ENCODE measurements around the gene NOS1AP. TPM values are rescaled to one million over a fixed set of nuclear protein-coding genes. Genes with fewer than 3 reads are reported as not detected.

The NOS1AP gene
- total and polyA plus RNA-seq, 9 donors = 0.50 to 4.4 (median 1.5) TPM

DNA sequence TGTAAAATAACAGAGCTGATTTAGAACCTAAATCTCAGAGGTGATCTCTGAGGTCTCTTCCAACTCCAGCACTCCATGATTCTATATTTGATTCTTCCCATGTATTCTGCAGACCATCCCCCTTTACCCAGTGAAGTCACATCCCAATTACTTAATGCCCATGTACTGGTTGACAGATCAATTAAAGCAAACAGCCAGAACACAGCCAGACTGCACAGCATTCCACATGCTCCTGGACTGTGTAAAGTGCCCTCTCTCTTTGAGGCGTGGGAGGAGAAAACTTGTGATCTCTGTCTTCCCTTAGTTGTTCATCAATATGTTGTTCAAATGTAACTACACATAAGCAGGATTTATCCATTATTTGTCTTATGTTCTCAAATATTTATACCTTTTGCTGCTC lies 18.1 kb downstream of the NOS1AP start:
- intact Hi-C loops (cut with DNase I) = no loop called here

DNA sequence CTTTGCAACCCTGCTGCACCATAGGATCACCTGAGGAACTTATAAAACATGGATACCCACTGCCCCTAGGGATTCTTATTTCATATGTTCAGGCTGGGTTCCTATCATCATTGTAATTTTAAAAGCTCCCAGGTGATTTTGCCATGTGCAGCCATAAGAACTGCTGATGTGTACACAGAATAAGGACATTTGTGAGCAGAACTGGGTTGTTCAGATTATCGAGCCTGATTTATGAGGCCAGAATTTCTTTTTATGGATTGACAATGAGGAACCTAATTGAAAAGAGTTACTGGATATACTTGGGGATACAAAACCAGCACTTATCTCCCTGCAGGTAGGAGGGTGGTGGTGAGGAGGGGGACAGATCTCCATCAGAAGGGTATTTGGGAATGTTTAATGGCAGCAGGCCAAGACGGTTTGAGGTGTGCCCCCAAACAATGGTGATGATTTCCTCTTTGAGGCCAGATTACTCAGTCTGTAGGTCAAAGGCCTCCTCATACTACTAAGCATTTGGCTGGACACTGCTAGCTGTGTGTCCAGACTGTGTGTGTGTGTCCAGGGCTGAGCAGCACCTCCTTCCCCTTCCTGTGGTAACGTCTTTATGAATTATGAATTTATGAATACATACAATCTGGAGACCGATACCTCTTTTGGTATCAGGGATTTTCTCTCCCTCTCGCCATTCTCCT lies 18.9 kb downstream of the NOS1AP start:
- intact Hi-C loops (cut with DNase I) = no loop called here
- H3K9me3 ChIP-seq = no peaks in the 10 kb centered on the region
- WGBS, 3 donors = 76 to 87% (median 83%) methylated on average over 5 of the region's 5 CpGs
- H3K4me3 ChIP-seq = no peak overlapping the region
- H3K36me3 ChIP-seq = no peaks in the 10 kb centered on the region
- H3K4me1 ChIP-seq (ENCODE audit: insufficient read depth) = no peaks in the 10 kb centered on the region
- TF ChIP-seq POLR2A (IDR thresholded peaks at IDR 0.05) (no peak), EP300 (IDR thresholded peaks at IDR 0.05) (no peak)
- TF ChIP-seq, protein P1, sequence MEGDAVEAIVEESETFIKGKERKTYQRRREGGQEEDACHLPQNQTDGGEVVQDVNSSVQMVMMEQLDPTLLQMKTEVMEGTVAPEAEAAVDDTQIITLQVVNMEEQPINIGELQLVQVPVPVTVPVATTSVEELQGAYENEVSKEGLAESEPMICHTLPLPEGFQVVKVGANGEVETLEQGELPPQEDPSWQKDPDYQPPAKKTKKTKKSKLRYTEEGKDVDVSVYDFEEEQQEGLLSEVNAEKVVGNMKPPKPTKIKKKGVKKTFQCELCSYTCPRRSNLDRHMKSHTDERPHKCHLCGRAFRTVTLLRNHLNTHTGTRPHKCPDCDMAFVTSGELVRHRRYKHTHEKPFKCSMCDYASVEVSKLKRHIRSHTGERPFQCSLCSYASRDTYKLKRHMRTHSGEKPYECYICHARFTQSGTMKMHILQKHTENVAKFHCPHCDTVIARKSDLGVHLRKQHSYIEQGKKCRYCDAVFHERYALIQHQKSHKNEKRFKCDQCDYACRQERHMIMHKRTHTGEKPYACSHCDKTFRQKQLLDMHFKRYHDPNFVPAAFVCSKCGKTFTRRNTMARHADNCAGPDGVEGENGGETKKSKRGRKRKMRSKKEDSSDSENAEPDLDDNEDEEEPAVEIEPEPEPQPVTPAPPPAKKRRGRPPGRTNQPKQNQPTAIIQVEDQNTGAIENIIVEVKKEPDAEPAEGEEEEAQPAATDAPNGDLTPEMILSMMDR (IDR thresholded peaks at IDR 0.05) = no peak
- H3K27ac ChIP-seq = no peak overlapping the region
- H3K27me3 ChIP-seq = no peaks in the 10 kb centered on the region
- no peak for DNase-seq

More for the DNA sequence above, 18.1 kb downstream of the NOS1AP start:
- no peak overlapping the region for H3K27ac ChIP-seq
- no peaks in the 10 kb centered on the region for H3K4me1 ChIP-seq (ENCODE audit: insufficient read depth)
- H3K9me3 ChIP-seq = no peaks in the 10 kb centered on the region
- no peaks in the 10 kb centered on the region for H3K27me3 ChIP-seq
- 82 to 87% (median 83%) methylated on average over 1 of the region's 1 CpG for WGBS, 3 donors
- no peak for TF ChIP-seq EP300 (IDR thresholded peaks at IDR 0.05)
- TF ChIP-seq, protein P1 (IDR thresholded peaks at IDR 0.05) = no peak
- no peak for TF ChIP-seq POLR2A (IDR thresholded peaks at IDR 0.05)
- no peaks in the 10 kb centered on the region for H3K36me3 ChIP-seq
- no peak overlapping the region for H3K4me3 ChIP-seq
- DNase-seq = no peak

DNA sequence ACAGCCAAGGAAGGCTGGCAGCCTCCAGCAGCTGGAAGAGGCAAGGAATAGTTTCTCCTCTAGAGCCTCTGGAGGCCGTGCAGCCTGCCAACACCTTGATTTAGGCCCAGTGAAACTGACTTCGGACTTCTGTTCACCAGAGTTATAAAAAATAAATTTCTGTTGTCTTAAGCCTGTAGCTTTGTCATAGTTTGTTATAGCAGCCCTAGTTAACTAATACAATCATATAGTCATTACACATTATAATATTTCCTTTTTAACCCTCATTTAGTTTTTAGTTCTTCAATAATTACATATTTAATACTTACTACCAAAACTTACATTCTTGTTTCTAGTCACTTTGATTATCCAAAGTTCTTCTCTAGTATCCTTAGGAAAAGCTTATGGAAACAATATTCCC lies 20.3 kb downstream of the NOS1AP start:
- intact Hi-C loops (cut with DNase I) = no loop called here
- WGBS, 3 donors = 86 to 94% (median 88%) methylated on average over 2 of the region's 2 CpGs
- Histone ChIP-seq H3K36me3 (no peaks in the 10 kb centered on the region), H3K27ac (no peak overlapping the region), H3K9me3 (no peaks in the 10 kb centered on the region), H3K4me3 (no peak overlapping the region), H3K27me3 (no peaks in the 10 kb centered on the region), H3K4me1 (ENCODE audit: insufficient read depth) (no peaks in the 10 kb centered on the region)
- DNase-seq = no peak
- TF ChIP-seq, protein P1 (IDR thresholded peaks at IDR 0.05) = no peak
- TF ChIP-seq POLR2A (IDR thresholded peaks at IDR 0.05) (no peak), EP300 (IDR thresholded peaks at IDR 0.05) (no peak)

DNA sequence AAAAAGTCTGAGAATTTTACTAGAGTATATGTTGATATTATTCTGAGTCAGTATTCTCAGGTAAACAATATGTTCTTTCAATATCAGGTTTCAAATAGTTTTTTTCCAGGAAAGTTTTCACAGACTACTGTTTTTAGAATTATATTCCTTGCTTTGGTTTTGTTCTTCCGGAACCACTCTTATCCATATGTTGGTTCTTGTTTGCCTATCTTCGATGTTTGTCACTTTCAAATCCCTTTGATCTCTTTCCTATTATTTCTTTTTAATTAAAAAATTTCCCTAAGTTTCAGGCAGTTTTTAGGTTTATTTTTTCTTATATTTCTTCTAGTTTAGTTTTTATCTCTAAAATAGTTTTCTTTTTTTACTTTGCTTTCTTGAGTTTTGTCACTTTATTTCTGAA lies 20.9 kb downstream of the NOS1AP start:
- intact Hi-C loops (cut with DNase I) = no loop called here
- Histone ChIP-seq H3K27ac (no peak overlapping the region), H3K36me3 (no peaks in the 10 kb centered on the region), H3K4me1 (ENCODE audit: insufficient read depth) (no peaks in the 10 kb centered on the region), H3K27me3 (no peaks in the 10 kb centered on the region), H3K9me3 (no peaks in the 10 kb centered on the region), H3K4me3 (no peak overlapping the region)
- WGBS, 3 donors = 38 to 58% (median 41%) methylated on average over 2 of the region's 2 CpGs
- no peak for DNase-seq
- no peak for TF ChIP-seq EP300 (IDR thresholded peaks at IDR 0.05)

DNA sequence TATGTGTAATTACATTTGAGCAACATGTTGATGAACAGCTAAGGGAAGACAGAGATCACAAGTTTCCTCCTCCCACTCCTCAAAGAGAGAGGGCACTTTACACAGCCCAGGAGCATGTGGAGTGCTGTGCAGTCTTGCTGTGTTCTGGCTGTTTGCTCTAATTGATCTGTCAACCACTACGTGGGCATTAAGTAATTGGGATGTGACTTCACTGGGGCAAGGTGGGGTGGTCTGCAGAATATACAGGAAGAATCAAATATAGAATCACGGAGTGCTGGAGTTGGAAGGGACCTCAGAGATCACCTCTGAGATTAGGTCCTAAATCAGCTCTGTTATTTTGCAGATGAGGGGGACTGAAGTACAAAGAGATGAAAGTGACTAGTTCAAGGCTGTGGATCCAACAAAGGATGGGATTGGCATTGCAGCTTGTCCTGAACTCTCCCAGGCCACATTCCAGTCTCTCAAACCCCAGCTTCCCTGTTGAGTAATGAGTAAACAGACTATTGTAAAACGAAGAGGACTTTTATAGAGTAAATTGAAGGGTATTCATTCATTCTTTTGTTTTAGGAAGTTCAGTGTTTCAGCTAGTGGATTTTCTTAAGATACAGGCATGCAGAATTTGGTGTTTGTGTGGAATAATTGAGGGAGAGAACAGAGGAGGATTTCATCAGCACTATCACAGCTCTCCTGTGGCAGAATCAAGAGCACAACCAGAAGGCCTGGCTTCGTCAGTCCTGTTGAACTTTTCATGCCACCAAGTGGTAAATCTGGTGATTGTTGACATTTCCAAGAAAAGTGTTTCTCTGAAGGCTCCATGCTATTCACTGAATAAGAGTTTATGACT lies 22.4 kb downstream of the NOS1AP start:
- no peaks in the 10 kb centered on the region for H3K4me1 ChIP-seq (ENCODE audit: insufficient read depth)
- intact Hi-C loops (cut with DNase I) = no loop called here
- 39 to 46% (median 45%) methylated on average over 4 of the region's 4 CpGs for WGBS, 3 donors
- H3K4me3 ChIP-seq = no peak overlapping the region
- DNase-seq = no peak
- H3K9me3 ChIP-seq = no peaks in the 10 kb centered on the region
- no peaks in the 10 kb centered on the region for H3K36me3 ChIP-seq
- TF ChIP-seq, protein P1 (IDR thresholded peaks at IDR 0.05) = no peak
- TF ChIP-seq EP300 (IDR thresholded peaks at IDR 0.05) (no peak), POLR2A (IDR thresholded peaks at IDR 0.05) (no peak)
- H3K27me3 ChIP-seq = no peaks in the 10 kb centered on the region
- H3K27ac ChIP-seq = no peak overlapping the region

Data from ovary (tissue), 9 donors.